ENCODE results near the gene KLF13. TPM values are rescaled to one million over a fixed set of nuclear protein-coding genes. Genes with fewer than 3 reads are reported as not detected.

Gene KLF13
- total RNA-seq, 3 donors from 2014 or later (not counting 1 experiment from before 2014, with no cell fraction given) = 277 to 328 (median 300) TPM

GRCh38 chr15:31298707-31299172, 27.9 kb upstream of the KLF13 start:
- no peak for ATAC-seq

GRCh38 chr15:31300208-31300661, 26.4 kb upstream of the KLF13 start:
- Histone ChIP-seq H3K27me3 (ENCODE audit: control insufficient read depth, insufficient read depth, low read length) (no peaks in the 10 kb centered on the region), H3K4me3 (ENCODE audit: low read length) (no peak overlapping the region), H3K9me3 (ENCODE audit: control insufficient read depth, insufficient read depth, low read length) (no peaks in the 10 kb centered on the region), H3K27ac (ENCODE audit: low read length) (no peak overlapping the region), H3K4me1 (ENCODE audit: control insufficient read depth, insufficient read depth, low read length) (peaks cover 10% of the 10 kb centered on the region), H3K36me3 (ENCODE audit: control insufficient read depth, insufficient read depth, low read length) (no peaks in the 10 kb centered on the region)
- intact Hi-C loops (cut with micrococcal nuclease) = no loop called here
- H3K4me3 Mint-ChIP-seq = no peak overlapping the region
- no peaks in the 10 kb centered on the region for H3K36me3 Mint-ChIP-seq
- no peaks in the 10 kb centered on the region for H3K27me3 Mint-ChIP-seq (ENCODE audit: low read depth in 2 of 2)
- DNase-seq (no peak), ATAC-seq (no peak)
- no peaks in the 10 kb centered on the region for H3K9me3 Mint-ChIP-seq
- TF ChIP-seq CTCF (IDR thresholded peaks at IDR 0.05) = no peak
- H3K27ac Mint-ChIP-seq = no peak overlapping the region
- peaks cover 0 to 15% of the 10 kb centered on the region in 2 donors for H3K4me1 Mint-ChIP-seq
- WGBS (ENCODE audit: insufficient coverage) = 73% methylated on average over 10 of the region's 10 CpGs

More at GRCh38 chr15:31298707-31299172, 27.9 kb upstream of the KLF13 start:
- Histone ChIP-seq H3K9me3 (ENCODE audit: control insufficient read depth, insufficient read depth, low read length) (no peaks in the 10 kb centered on the region), H3K36me3 (ENCODE audit: control insufficient read depth, insufficient read depth, low read length) (no peaks in the 10 kb centered on the region), H3K27ac (ENCODE audit: low read length) (no peak overlapping the region), H3K4me1 (ENCODE audit: control insufficient read depth, insufficient read depth, low read length) (peaks cover 8% of the 10 kb centered on the region), H3K4me3 (ENCODE audit: low read length) (no peak overlapping the region), H3K27me3 (ENCODE audit: control insufficient read depth, insufficient read depth, low read length) (no peaks in the 10 kb centered on the region)
- no peak for TF ChIP-seq CTCF (IDR thresholded peaks at IDR 0.05)
- H3K27me3 Mint-ChIP-seq (ENCODE audit: low read depth in 2 of 2) = no peaks in the 10 kb centered on the region
- DNase-seq = no peak
- no peak overlapping the region for H3K27ac Mint-ChIP-seq
- H3K4me1 Mint-ChIP-seq = peaks cover 0 to 9% of the 10 kb centered on the region in 2 donors
- H3K9me3 Mint-ChIP-seq = no peaks in the 10 kb centered on the region
- WGBS (ENCODE audit: insufficient coverage) = 86% methylated on average over 11 of the region's 11 CpGs
- no peaks in the 10 kb centered on the region for H3K36me3 Mint-ChIP-seq
- no peak overlapping the region for H3K4me3 Mint-ChIP-seq
- intact Hi-C loops (cut with micrococcal nuclease) = no loop called here

- no peak overlapping the region for H3K27ac Mint-ChIP-seq
- ATAC-seq = no peak
- WGBS (ENCODE audit: insufficient coverage) = 77% methylated on average over 16 of the region's 16 CpGs
- Histone ChIP-seq H3K27me3 (ENCODE audit: control insufficient read depth, insufficient read depth, low read length) (no peaks in the 10 kb centered on the region), H3K4me3 (ENCODE audit: low read length) (no peak overlapping the region), H3K27ac (ENCODE audit: low read length) (no peak overlapping the region), H3K9me3 (ENCODE audit: control insufficient read depth, insufficient read depth, low read length) (no peaks in the 10 kb centered on the region), H3K36me3 (ENCODE audit: control insufficient read depth, insufficient read depth, low read length) (no peaks in the 10 kb centered on the region), H3K4me1 (ENCODE audit: control insufficient read depth, insufficient read depth, low read length) (peaks cover 10% of the 10 kb centered on the region)
- intact Hi-C loops (cut with micrococcal nuclease) = no loop called here
- no peak for TF ChIP-seq CTCF (IDR thresholded peaks at IDR 0.05)
- H3K36me3 Mint-ChIP-seq = no peaks in the 10 kb centered on the region
- H3K4me1 Mint-ChIP-seq = peaks cover 0 to 16% of the 10 kb centered on the region in 2 donors
- no peak for DNase-seq
- no peak overlapping the region for H3K4me3 Mint-ChIP-seq
- no peaks in the 10 kb centered on the region for H3K9me3 Mint-ChIP-seq
- H3K27me3 Mint-ChIP-seq (ENCODE audit: low read depth in 2 of 2) = no peaks in the 10 kb centered on the region
Observed at GRCh38 chr15:31300981-31301672, 25.5 kb upstream of the KLF13 start.

- no peak for DNase-seq
- no peak for ATAC-seq
- peaks cover 10% of the 10 kb centered on the region for H3K4me1 ChIP-seq (ENCODE audit: control insufficient read depth, insufficient read depth, low read length)
- no peaks in the 10 kb centered on the region for H3K27me3 ChIP-seq (ENCODE audit: control insufficient read depth, insufficient read depth, low read length)
- Mint-ChIP-seq H3K4me1 (peaks cover 0 to 16% of the 10 kb centered on the region in 2 donors), H3K27ac (no peak overlapping the region), H3K27me3 (ENCODE audit: low read depth in 2 of 2) (no peaks in the 10 kb centered on the region), H3K36me3 (no peaks in the 10 kb centered on the region), H3K9me3 (no peaks in the 10 kb centered on the region), H3K4me3 (no peak overlapping the region)
- no peak overlapping the region for H3K4me3 ChIP-seq (ENCODE audit: low read length)
- no peak for TF ChIP-seq CTCF (IDR thresholded peaks at IDR 0.05)
- no peaks in the 10 kb centered on the region for H3K9me3 ChIP-seq (ENCODE audit: control insufficient read depth, insufficient read depth, low read length)
- intact Hi-C loops (cut with micrococcal nuclease) = no loop called here
- no peaks in the 10 kb centered on the region for H3K36me3 ChIP-seq (ENCODE audit: control insufficient read depth, insufficient read depth, low read length)
- H3K27ac ChIP-seq (ENCODE audit: low read length) = no peak overlapping the region
- WGBS (ENCODE audit: insufficient coverage) = 79% methylated on average over 3 of the region's 4 CpGs
Observed at GRCh38 chr15:31301673-31301990, 25.0 kb upstream of the KLF13 start.

Data from natural killer cell (primary cell).